CD4-positive, alpha-beta T cell treated with Interferon alpha-2 for 1 hour (primary cell): ENCODE measurements around the gene RSPH9.

Source experiments
- DNase-seq, 2 donors: peaks; one replicate each; pipeline ENCODE4 v3.0.0-alpha.2; 2020 to 2022

The RSPH9 gene, protein sequence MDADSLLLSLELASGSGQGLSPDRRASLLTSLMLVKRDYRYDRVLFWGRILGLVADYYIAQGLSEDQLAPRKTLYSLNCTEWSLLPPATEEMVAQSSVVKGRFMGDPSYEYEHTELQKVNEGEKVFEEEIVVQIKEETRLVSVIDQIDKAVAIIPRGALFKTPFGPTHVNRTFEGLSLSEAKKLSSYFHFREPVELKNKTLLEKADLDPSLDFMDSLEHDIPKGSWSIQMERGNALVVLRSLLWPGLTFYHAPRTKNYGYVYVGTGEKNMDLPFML

GRCh38 chr6:43644940-43645612, at the start of gene RSPH9:
Gene RSPH9 (plus strand): TSS chr6:43645036. CDS start chr6:43645099, 63 bp downstream.
- peak; percentile 74 to 78 for DNase-seq

DNA sequence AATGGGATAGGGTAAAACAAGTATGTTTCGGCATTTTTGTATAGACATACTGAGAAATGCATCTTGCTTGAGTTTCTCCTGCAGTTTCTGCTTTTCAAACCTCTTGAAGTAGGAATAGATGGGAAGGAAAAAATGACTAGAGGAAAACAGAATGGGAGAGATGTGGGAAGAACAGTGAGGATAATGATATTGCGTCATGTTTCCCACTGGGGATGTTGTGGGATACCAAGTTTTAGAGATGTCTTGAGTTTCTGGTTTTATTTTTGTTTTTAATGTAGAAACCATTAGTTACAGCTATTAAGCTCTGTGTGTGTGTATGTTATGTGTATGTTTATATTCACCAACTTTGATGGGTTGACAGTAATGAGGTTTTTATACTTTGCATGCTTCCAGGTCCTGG, 44.2 kb upstream of the RSPH9 start:
- no peak for DNase-seq

- no peak for DNase-seq
Measured at GRCh38 chr6:43604174-43604573, 40.7 kb upstream of the RSPH9 start.

DNA sequence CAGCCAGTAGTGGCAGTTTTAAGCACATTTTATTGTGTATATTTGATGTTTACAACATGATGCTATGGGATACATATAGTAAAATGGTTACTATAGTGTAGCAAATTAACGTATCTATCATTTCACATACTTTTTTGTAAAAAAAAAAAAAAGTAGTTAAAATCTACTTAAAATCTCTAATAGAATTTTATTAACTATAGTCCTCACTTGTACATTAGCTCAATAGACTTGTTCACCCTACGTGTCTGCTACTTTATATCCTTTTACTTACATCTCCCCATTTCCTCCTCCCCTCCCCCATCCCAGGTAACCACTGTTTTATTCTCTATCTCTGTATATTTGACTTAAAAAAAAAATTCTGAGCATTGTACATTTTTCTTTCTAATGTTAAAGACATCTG, 38.8 kb upstream of the RSPH9 start:
- DNase-seq = no peak

DNA sequence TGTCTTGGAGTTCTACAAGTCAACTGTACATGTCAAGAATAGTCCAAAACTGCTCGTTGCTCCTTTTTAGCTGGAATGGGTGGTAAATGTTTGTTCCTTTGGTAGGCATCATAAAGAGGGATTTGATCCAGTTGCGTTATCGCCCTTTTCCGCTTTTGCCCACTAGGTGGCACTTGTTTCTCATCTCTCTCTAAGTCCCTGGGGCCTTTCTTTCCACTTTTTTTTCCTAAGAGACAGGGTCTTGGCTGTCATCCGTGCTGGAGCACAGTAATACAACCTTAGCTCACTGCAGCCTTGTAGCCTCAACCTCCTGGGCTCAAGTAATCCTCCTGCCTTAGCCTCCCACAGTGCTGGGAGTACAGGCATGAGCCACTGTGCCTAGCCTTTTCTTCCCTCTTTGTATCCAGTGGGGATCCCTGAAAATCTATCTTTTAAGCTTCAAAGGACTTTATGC, 36.5 kb upstream of the RSPH9 start:
- peak; percentile 38 to 63 for DNase-seq

GRCh38 chr6:43608807-43609206, 36.0 kb upstream of the RSPH9 start:
- DNase-seq = no peak

- no peak for DNase-seq
Measured at GRCh38 chr6:43609402-43609801, 35.4 kb upstream of the RSPH9 start.

GRCh38 chr6:43610431-43610830, 34.4 kb upstream of the RSPH9 start:
- no peak for DNase-seq

GRCh38 chr6:43613721-43614395, 31.0 kb upstream of the RSPH9 start:
- DNase-seq = no peak

DNA sequence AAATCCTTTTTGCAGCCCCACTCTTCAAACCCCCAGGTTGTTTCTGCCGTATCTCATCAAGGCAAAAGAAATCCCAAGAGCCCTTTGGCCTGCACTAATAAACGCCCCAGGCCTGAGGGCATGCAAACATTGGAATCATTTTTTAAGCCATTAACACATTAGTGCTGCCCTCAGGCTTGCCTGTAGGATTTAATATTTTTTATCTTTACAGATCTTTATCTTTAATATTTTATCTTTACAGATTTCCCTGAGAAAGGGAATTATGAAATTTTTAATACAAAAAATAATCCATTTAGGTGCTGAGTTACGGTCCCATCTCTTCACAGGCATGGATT, 30.5 kb upstream of the RSPH9 start:
- no peak for DNase-seq

DNA sequence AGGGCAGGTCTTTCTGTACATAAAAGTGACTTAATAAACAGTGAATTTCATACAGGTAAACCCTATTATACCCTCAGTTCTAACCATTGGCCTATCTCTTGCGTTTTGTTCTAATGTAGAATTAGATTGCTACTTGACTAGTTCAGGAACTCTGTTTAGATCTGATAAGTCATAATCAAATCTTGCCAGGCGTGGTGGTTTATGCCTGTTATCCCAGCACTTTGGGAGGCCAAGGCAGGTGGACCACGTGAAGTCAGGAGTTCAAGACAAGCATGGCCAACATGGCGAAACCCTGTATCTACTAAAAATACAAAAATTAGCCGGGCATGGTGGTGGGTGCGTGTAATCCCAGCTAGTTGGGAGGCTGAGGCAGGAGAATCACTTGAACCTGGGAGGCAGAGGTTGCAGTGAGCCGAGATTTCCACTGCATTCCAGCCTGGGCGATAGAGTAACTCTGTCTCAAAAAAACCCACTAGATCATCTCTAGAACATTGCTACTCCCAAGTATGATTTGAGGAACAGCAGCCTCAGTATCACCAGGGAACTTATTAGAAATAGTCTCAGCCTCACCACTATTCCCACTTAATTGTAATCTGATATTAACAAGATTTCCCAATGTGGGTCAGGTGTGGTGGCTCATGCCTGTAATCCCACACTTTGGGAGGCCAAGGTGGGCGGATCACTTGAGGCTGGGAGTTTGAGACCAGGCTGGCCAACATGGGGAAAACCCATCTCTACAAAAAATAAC, 27.9 kb upstream of the RSPH9 start:
- no peak for DNase-seq

GRCh38 chr6:43621078-43621835, 23.6 kb upstream of the RSPH9 start:
- no peak for DNase-seq

- no peak for DNase-seq
Measured at GRCh38 chr6:43621836-43622180, 23.0 kb upstream of the RSPH9 start.

GRCh38 chr6:43622541-43622940, 22.3 kb upstream of the RSPH9 start:
- no peak for DNase-seq

DNA sequence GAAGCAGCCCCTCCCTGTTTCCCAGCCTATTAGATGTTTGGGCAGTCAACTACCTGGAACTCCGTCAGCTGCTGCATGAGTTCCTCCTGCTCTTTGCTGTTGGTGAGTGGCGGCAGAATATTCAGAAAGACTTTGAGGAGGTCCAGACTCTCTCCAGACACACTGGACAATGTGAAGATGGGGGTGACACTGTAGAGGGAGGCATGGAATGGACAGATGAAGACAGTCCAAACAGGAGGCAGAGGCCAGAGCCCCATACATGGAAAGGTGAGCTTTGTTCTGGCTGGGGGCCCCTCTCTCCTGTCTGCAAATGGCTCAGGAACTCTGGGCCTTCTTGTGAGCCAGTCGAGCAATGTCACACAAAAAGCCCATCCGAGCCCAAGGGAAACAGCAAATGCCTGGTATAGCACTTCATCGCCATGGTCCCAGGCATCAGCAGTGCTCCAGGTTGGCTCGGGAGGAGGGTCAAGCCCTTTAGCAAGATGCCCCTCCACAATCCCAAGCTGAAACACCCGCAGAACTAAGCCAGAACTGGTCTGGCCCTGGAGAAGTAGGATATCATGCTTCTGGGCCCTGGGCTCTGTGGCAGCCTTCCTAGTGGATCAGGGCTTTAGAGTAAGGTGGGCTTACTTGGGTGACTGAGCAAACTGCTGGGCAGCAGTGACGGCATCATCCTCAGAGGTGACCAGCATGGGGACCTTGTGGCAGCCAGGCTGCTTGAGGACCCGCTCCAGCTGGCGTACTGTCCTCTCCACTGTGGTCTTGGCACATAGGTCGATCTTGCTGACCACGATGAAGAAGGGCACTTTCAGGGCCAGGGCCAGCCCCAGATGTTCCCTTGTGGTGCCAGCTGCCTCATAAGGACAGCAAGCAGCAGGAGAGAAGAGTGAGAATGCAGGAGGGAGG, 20.7 kb upstream of the RSPH9 start:
- DNase-seq = no peak

DNA sequence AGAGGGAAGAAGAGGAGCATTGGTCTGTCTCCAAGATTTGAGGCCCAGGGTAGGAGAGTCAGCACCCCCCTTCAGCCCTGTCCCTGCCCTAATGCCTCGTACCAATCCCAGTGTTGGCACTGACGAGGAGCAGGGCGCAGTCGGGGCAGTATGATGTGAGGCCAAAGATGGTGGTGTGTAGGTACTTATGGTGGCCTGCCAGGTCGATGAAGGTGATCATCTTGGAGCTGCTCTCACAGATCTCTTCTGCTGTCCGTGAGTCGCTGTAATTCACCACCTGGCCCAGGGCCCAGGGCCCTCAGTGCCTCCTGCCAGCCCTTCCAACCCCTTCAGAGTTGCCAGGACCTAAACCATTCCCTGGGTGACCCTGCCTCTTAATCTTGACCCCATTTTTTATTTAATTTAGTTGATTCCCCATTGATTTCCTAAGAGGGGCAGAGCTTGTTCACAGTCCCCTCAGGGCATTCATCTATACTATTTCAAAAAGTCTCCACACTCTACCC, 20.0 kb upstream of the RSPH9 start:
- no peak for DNase-seq

GRCh38 chr6:43625393-43625992, 19.3 kb upstream of the RSPH9 start:
- DNase-seq = no peak

DNA sequence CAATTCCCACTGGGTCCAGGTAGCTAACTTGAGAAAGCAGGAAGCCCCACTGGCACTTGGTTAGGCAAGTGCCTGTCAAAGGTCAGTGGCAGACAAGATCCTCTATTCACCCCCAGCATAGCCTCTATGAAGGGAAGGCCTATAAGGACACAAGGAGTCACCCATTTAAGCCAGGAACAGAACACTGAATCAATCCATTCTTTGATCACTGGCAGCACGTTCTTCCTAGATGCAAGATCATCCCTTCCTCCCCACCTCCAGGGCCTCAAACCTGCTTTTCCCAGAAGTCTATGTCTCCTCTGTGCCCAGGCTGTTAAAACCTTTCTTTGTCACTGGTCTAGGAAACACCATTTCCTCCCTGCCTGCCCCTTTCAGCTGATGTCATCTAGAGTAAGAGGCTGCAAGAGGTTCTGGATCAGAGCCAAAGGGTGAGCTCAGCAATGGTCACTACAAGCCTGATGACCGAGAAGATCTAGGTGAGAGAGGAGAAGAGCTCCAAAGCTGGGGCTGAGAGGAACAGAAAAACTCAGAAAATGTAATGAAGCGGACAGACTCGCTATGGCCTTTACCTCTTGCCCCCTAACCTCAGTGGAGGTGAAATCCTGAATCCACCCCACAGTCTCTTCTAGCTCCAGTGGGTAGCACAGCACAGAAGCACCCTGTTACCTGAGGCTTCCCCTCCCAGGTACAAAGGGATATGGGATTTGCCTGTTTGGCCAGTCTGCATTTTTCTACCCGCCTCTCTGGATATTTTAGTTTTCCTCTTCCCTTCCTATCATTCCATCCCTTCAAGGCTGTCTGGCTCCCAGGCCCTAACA, 17.6 kb upstream of the RSPH9 start:
- DNase-seq = peak in 1 of 2 donors; percentile 63

DNA sequence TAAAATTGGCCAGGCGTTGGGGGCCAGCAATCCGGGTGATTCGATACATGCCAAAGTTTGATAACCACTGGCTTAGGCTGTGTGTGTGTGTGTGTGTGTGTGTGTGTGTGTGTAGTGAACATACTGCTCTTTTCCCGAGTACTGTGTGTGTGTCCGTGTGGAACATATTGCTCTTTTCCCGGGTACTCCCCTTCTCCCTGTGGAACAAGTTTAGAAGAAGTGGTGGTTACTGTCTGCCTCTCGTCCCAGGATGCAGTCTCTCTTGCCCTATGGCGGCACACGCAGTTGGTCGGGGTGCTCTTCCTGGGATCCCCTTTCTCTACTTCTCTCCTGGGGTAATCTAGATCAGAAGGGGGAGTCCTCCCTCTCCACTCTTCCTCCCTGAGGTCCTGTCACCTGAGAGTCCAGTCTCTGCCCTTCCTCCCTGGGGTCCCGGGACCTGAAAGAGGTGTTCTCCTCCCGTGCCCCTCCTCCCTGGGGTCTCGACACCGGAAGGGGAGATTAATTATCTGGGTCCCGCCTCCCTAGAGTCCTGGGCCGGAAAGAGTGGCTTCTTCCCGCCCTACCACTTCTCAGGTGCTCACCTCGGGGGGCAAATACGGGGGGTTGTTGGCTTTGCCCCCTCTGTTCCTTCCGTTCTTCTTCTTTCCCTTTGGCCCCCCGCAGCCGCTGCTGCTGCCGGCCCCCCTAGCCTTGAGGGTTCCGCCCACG, 16.3 kb upstream of the RSPH9 start:
- DNase-seq = peak; percentile 53 to 73
